GM18870 (cell line): ENCODE data around the gene ZBTB45.
"Not testable (repeated sequence)": the region's sequence is repeated elsewhere in the genome, so short reads cannot be mapped to it uniquely, and the experiment has no call there.

ENCODE experiments used
- ATAC-seq: cut with Tn5 transposase; IDR thresholded peaks from one replicate; pipeline ENCODE4 v1.9.1; 2021; ENCODE audit warnings: moderate library complexity; ENCODE audit not compliant: unreplicated experiment

ZBTB45 gene

DNA sequence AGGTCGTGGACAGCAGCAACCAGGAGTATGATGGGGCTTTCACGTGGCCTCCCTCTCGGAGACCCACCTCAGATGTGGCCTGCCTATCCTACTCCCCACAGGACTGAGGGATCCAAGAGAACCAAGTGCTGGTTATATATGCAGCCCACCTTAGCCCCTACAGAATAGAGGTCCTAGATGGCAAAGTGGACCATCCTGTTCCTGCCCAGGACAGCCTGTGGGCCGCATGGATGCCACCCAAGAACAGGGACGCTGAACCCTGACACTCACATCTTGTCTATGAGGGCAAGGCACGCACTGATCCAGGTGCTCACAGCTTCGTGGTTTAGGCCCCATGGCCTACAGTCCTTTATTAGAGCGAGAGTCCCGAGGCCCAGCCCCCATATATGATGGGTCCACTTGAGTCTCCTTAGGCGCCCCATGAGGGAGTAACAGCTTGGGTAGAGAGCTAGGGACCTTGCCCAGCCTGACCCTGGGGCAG lies 6.4 kb downstream of the ZBTB45 start:
- ATAC-seq: no peak

DNA sequence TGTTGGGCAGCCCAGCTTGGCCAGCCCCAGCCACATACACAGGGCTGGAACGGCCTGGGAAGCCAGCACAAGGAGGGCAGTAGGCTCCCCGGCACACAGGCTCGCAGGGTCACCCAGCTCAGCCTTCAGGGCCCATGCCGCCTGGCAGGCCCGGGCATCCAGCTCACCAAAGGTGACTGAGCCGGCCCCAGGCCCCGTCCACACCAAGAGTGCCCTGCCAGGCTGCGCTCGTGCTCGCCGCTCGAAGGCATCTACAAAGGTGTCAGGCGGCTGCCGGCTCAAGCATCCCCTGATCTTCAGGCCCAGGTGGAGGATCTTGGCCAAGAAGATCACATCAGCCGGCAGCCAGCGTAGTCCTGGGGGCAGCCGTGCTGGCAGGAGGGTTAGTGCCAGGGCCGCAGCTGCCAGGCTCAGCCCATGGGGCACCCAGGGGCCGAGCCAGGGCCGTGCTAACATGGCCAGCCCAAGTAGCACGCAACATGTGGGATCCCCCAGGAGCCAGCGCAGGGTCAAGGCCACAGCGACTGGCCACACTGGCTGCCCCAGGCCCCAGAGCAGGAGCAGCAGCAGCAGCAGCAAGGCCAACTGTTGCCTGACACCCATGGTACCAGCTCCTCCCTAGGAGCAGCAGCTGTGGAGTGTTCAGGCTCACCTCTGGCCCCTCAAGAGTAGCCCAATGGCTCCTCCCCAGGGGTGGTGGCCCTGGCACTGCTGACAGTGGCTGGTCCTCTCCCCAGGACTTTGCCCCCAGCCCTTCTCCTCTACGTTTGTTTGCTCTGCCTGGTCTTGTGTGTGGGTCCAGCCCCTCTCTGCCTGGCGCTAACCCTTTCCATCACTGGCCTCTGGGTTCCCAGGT lies 8.0 kb downstream of the ZBTB45 start, which contains the start of gene SLC27A5:
SLC27A5 (minus strand) TSS at position 640 of the 856 bp plus-strand sequence; CDS start at position 603, 37 bp downstream.
- ATAC-seq: no peak

DNA sequence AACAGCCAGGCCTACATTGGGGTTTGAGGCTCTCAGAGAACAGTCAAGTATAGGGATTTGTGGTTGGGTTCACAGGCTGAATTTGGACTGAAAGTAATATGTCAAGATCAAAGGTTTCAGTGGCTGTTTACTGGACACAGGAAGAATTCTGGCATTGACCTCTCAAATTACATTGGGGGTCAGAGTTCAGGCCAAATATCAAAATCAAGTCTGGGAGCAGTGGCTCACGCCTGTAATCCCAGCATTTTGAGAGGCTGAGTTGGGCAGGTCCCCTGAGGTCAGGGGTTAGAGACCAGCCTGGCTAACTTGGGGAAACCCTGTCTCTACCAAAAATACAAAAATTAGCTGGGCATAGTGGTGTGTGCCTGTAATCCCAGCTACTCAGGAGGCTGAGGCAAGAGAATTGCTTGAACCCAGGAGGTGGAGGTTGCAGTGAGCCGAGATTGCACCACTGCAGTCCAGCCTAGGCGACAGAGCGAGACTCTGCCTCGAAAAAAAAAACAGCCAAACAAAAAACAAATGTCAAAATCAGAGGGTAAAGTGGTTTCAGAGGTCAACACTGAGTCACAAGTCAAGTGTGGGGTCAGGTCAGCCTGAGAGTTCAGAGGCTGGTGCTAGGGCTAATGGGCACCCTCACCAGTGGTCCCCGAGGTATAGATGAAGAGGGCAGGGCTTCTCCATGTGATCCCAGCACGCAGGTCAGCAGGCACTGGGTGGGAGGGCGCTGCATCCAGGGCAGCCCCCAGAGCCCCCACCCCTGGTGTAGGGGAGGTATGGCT lies 9.3 kb downstream of the ZBTB45 start:
- no peak for ATAC-seq

DNA sequence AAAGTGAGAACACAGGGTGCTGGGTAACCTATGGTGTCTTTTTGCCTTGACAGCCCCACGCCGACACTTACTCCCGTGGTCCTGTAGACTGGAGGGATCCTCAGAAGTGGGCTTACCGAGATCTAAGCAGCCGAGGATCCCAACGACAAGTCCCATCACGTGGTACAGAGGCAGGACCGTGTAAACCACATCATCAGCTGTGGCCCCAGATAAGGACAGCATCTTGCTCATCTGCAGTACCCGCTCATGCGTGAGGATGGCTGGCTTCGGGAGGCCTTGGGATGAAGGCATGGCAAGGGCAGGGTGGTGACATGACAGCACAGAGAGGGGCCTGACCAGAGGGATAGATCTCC lies 9.9 kb downstream of the ZBTB45 start:
- no peak for ATAC-seq

DNA sequence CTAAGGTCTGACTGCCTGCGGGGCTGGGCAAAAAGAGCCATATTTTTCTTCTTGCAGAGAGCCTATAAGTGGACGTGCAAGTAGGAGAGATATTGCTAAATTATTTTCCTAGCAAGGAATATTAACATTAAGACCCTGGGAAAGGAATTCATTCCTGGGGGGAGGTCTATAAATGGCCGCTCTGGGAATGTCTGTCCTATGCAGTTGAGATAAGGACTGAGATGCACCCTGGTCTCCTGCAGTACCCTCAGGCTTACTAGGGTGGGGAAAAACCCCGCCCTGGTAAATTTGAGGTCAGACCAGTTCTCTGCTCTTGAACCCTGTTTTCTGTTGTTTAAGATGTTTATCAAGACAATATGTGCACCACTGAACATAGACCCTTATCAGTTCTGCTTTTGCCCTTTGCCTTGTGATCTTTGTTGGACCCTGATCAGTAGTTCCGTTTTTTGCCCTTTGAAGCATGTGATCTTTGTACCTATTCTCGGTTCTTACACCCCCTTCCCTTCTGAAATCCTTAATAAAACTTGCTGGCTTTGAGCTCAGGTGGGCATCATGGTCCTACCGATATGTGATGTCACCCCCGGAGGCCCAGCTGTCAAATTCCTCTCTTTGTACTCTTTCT lies 11.9 kb downstream of the ZBTB45 start:
- ATAC-seq: not testable (repeated sequence)

DNA sequence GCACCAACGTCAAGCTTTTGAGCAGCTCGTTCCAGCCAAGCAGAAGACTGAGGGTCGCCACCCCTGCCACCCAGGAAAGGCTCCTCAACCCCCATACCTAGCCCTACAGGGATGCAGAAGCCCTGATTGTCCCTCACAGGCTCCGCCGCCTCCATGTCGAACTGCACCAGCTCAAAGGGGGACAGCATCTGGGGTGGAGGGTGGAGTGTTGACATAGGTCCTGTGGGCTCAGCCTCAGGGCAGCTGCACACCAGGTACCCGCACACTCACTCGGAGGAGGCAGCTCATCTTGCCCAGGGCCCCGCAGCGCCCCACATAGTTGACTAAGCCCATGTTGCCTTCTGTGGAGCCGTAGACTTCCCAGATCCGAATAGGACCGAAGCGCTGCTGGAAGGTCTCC lies 19.4 kb downstream of the ZBTB45 start:
- no peak for ATAC-seq

DNA sequence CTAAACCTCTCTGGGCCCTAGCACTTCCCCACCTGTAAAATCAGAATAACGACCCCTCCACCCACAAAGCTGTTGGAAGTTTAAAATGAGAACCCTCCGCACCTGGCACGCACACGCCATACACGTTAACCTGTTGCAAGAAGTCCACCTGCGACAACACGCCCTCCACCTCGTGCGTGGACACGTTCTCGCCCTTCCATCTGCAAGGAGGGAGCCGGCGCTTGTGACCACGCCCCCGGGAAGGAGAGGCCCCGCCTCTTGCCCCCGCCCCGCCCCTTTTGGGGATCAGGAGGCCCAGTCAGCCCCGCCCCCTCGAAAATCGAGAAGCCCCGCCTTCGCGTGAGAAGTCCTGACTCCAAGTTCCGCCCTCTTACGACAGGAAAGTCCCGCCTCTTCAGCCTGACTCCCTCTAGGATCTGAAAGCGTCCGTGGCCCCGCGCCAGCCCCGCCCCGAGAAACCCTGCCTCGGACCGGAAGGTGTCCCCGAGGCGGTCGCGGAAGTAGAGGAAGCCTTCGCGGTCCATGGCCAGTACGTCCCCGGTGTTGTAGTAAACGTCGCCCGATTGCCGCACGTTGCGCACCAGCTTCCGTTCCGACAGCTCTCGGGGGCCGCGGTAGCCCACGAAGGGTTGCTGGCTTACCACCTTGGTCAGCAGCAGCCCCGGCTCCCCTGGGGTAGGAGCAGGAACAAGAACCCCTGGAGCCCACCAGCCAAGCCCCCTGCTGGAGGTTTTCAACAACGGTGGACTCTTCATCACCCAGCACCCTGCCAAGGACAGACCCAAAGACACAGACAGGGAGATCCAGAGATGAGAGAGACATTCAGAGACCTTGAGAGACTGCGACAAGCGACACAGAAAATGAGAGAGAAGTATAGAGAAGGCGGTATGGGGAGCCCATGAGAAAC lies 20.3 kb downstream of the ZBTB45 start:
- ATAC-seq: peak; percentile 85

DNA sequence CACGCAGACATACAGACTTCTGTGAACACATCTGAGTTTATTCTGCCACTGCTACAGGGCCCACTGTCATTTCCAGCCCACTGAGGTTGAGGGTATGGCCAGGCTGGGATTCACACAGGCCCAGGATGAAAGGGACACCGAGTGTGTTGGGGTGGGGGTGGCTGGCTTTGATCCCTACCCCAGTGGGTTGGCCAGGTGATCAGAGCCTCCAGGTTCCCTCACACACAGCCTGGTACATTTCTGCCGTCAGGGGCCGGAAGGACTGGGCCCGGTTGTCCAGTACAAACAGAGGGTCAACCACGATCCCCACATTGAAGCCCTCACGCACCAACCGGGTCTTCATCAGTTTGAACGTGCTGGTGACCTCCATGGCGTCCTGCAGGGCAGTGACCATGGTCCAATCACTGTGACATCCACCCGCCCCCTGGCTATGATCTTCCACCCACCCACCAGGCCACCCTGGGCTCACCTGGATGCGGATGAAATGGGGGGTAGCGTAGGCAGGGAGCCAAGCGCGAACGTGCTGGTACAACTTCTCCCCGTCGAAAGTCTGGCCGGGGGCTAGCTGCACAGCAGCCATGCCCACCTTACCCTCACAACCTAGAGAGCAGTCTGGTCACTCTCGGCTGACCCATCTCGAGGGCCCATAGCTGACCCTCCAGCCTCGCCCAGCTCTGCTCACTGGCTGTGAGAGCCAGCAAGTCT lies 21.1 kb downstream of the ZBTB45 start:
- no peak for ATAC-seq

DNA sequence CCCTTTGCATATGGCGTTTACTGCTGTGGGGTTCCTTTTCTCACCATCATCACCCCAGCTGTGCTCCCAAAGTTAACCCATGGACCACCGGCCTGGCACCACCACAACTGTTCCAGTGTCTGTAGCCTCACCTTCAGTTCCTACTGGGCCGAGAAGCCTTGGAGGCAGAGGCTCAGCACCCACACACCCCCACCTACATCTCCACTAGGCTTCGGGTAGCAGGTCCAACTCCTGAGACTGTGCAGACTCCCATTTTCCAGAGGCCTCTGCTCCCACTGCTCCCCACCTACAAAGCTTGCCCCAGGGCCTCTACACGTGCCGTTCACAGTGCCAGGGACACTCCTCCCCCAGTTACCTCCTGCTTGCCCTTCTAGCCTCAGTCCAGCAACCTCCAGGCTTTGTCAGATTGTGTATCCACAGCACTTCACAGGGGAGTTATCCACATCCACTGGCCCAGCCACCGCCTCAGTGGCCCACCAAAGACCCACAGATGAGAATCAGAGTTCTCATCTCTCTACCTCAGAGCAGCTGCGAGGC lies 21.9 kb downstream of the ZBTB45 start:
- no peak for ATAC-seq

DNA sequence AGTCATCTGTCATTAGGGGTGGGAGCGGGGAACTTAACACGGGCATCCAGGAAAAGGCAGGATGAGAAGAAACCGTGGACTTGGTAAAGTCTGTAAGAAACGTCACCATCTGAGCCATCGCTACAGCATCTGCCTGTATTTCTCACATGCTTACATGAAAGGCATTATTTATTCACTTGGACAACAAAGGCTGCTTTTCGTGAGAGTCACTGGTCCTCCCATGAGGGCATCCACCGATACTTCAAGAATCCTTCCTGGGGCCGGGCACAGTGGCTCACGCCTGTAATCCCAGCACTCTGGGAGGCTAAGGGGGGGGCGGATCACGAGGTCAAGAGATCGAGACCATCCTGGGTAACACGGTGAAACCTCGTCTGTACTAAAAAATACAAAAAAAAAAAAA lies 27.3 kb downstream of the ZBTB45 start:
- no peak for ATAC-seq

DNA sequence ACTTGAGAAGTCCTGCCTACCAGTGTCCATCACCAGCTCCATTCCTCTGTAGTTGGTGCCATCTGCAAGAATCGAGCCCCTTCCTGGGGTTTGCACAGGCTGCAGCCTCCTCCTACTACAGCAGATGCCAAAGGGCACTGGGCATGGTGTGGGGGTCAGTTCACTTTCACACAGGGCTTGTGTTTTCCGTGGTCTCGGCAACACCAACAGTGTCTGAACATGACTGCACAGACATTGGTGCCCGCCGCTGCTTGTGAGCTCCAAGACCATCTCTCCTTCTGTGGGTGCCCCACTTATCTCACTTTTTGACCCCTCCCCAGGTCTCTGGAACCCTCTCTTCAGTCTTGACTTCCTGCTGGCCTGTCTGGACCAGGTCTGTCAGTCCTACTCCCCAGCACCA lies 28.2 kb downstream of the ZBTB45 start:
- no peak for ATAC-seq

DNA sequence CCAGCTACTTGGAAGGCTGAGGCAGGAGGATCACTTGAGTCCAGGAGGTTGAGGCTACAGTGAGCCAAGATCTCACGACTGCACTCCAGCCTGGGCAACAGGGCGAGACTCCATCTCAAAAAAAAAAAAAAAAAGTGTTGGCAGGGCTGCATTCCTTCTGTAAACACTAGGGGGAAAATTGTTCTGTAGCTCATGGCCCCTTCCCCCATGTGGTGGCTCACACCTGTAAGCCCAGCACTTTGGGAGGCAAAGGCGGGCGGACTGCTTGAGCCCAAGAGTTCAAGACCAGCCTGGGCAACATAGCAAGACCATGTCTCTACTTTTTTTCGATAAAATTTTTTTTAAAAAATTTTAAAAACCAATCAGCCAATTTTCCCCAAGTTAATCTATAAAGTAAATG lies 35.3 kb downstream of the ZBTB45 start:
- not testable (repeated sequence) for ATAC-seq

DNA sequence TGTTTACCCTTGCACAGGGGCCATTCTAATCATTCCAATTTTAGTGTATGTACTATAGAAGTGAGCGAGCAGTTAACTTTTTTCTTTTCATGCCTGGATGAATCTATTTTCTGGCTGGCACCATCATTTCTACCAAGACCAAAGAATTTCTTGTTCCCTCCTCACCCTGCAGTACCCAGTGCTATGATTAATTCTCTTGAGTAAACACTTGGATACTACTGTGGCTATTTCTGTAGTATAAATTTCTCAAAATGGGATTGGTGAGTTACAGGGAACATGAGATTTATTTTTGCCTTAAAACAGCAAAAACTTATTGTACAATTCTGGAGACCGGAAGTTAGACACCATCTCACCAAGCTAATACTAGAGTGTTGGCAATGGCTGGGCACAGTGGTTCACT lies 35.8 kb downstream of the ZBTB45 start:
- ATAC-seq: no peak

DNA sequence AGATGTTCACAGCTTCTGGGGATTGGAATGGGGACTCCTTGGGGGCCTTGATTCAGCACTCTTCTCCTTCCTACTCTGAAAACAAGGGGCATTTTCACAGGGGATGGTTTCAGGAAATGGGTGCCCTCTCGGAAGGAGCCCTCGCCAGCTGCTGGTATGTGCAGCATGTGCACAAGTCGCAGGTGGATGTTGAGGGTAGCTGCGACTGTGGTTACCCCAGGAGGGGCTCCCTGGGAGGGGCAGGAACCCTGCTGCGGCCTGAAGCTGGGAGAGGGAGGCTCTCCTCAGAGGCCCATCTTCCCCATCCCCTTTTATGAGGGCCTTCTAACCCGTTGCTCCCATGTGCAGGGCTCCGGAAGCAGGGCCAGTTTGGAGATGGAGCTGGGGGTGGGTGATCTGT lies 37.2 kb downstream of the ZBTB45 start:
- no peak for ATAC-seq

DNA sequence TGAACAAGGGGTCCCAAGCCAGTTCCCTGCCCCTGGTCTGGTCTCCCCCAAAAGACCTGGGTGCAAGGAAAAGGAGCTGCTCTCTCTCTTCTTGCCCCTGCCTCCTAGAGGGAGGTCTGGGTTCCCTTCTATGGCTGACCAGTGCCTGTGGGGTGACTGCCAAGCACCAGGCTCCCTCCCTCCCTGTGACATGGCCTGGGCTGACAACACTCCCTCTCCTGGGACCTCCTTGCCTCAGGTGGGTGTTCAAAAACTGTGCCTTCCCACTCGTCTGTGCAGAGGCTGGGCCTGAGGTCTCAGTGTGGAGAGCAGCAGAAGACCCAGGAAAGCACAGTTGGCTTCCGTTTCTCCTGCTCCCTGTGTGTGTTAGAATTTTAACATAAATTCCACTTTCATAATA lies 38.8 kb downstream of the ZBTB45 start:
- ATAC-seq: no peak

DNA sequence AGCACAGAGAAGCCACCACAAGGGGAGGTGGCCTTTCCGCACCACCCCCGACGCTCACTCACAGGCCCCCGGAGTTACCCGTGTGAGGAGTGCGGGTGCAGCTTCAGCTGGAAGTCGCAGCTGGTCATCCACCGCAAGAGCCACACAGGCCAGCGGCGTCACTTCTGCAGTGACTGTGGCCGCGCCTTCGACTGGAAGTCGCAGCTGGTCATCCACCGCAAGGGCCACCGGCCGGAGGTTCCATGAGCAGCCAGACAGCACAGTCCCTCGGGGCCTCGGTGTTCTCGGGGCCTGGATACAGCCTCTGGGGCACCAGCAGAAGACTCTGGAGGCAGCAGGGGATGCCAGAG lies 39.2 kb downstream of the ZBTB45 start:
- no peak for ATAC-seq

DNA sequence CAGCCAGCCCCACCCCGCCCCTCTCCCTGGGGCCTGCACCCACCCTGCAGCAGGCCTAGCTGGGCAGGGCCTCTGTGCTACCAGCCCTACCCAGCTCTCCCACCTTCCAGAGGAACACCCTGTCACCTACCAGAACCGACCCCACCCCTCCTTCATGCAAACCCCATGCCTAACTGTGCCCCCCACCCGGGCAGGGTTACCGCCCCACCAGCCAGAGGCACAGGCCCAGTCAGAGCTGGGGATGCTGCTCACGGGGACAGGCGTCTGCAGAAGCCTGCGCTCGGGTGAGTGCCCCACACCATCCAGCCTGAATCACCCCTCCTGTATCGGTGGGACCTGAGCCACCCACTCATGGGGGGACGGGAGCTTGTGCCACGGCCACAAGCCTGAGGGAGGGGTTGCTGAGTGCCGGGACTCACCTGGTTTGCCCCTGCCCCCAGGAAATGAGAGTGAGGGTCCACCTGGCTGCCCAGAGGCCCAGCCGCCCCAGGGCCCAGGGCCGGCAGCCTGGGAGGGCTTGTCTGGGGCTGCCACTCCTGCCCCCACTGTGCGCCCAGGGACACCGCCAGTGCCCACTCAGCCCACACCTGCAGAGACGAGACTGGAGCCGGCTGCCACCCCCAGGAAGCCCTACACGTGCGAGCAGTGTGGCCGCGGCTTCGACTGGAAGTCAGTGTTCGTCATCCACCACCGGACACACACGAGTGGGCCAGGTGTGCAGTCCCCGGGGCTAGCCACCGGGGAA lies 39.7 kb downstream of the ZBTB45 start:
- ATAC-seq: no peak

DNA sequence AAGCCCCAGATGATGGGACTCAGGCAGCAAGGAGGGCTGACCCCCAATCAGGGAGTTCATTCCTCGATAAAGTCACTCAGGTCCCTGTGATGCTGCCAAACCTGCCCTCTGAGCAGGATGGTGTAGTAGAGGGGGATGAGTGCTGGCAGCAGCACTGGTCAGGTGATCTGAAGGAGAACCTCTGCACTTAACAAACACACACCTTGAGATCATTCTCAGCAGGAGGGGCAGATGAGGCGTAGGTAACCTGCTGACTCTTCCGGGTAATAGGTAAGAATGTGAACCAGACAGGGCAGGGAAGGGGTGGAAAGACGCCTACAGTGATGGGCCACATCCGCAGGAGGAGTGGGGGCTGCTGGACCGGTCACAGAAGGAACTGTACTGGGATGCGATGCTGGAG lies 40.3 kb downstream of the ZBTB45 start:
- ATAC-seq: no peak

DNA sequence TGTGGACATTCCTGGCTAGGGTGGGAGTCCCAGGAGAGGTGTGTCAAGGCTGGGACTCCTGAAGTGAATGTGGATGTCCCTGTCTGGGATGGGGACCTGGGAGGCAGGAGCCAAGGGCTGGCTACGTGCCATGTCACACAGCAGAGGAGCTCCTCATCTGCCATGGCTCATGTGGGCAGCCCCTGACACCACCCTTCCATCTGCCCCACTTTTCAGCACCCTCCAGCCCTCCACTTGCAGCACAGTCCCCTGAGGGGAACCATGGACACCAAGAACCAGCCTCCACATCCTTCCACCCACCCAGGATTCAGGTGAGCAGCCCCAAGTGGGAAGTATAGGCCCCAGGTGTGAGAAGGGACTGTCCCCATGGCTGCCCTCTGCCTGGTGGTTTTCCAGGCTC lies 41.7 kb downstream of the ZBTB45 start:
- ATAC-seq: no peak
